Fibroblast of lung (primary cell): ENCODE data around the gene RAB8A. TPM values are rescaled to one million over a fixed set of nuclear protein-coding genes. Genes with fewer than 3 reads are reported as not detected.

ENCODE experiments used
- DNase-seq, 2 donors: peaks; one replicate each; pipeline versions ENCODE4 v3.0.0 to v3.0.0-alpha.2; 2010; ENCODE audit warnings: low read depth in 2 of 2
- H2AFZ ChIP-seq: 2 replicates; pipeline ENCODE4 v1.5.1; 2012; ENCODE audit warnings: low read length, control low read depth, inconsistent platforms
- H3K27ac ChIP-seq: 2 replicates; pipeline ENCODE4 v1.5.1; 2011; ENCODE audit warnings: low read length, control low read depth; ENCODE audit not compliant: insufficient read depth
- H3K27me3 ChIP-seq: 2 replicates; pipeline ENCODE4 v1.5.1; 2011; ENCODE audit warnings: mild to moderate bottlenecking, low read length; ENCODE audit not compliant: control insufficient read depth, insufficient read depth
- H3K36me3 ChIP-seq: 2 replicates; pipeline ENCODE4 v1.5.1; 2011; ENCODE audit warnings: low read length; ENCODE audit not compliant: control insufficient read depth, insufficient read depth
- H3K4me1 ChIP-seq: 2 replicates; pipeline ENCODE4 v1.5.1; 2011; ENCODE audit warnings: low read length; ENCODE audit not compliant: control insufficient read depth, insufficient read depth; ENCODE audit errors: extremely low read depth
- H3K4me2 ChIP-seq: 2 replicates; pipeline ENCODE4 v1.5.1; 2011; ENCODE audit warnings: low read length, control low read depth; ENCODE audit not compliant: insufficient read depth; ENCODE audit errors: extremely low read depth
- H3K4me3 ChIP-seq, 4 experiments: fragments of 200-600 bp in 1 of 4; sonication (generic) in 1 of 4; replicated peaks in 1 of 4; 2 replicates each; pipeline ENCODE4 v1.5.1; 2011 to 2016; ENCODE audit warnings: low read length in 4 of 4, low read depth in 3 of 4, mild to moderate bottlenecking in 3 of 4, control low read depth in 2 of 4, inconsistent platforms in 1 of 4, mixed read lengths in 1 of 4; ENCODE audit not compliant: insufficient read depth in 1 of 4; ENCODE audit errors: control extremely low read depth in 1 of 4
- H3K79me2 ChIP-seq: 2 replicates; pipeline ENCODE4 v1.5.1; 2012; ENCODE audit warnings: mild to moderate bottlenecking, low read length, inconsistent platforms; ENCODE audit not compliant: control insufficient read depth, insufficient read depth
- H3K9ac ChIP-seq: 2 replicates; pipeline ENCODE4 v1.5.1; 2011; ENCODE audit warnings: mild to moderate bottlenecking, low read length, control low read depth; ENCODE audit not compliant: insufficient read depth
- H3K9me3 ChIP-seq: 2 replicates; pipeline ENCODE4 v1.5.1; 2012; ENCODE audit warnings: low read depth, low read length; ENCODE audit not compliant: control insufficient read depth, insufficient read depth
- H4K20me1 ChIP-seq: 2 replicates; pipeline ENCODE4 v1.5.1; 2011; ENCODE audit warnings: low read length; ENCODE audit not compliant: control insufficient read depth, insufficient read depth; ENCODE audit errors: extremely low read depth
- EZH2 ChIP-seq: IDR thresholded peaks from 2 replicates; pipeline ENCODE4 v1.5.1; 2012; ENCODE audit warnings: low read length, control low read depth, mild to moderate bottlenecking; ENCODE audit errors: missing control alignments
- polyA plus RNA-seq, 2 donors: library from polyadenylated mRNA; depleted of rRNA in 1 of 2; stranded (reverse) in 1 of 2; unstranded in 1 of 2; fragments of >200 nt; gene quantifications; 2 replicates each; pipeline ENCODE4 v1.2.1, GENCODE V29; 2011 to 2012; ENCODE audit warnings: missing spikeins in 1 of 2
- total RNA-seq: library from RNA; depleted of rRNA; stranded (reverse); fragments of >200 nt; gene quantifications from 2 replicates; pipeline ENCODE4 v1.2.1, GENCODE V29; 2014
- TF ChIP-seq, protein P1 (sequence below), 2 donors: IDR thresholded peaks in 1 of 2; conservative IDR thresholded peaks in 1 of 2; 1 replicate in 1 of 2; 2 replicates in 1 of 2; pipeline ENCODE4 v1.5.1; 2011 to 2012; ENCODE audit warnings: low read length in 2 of 2, control low read depth in 1 of 2, inconsistent platforms in 1 of 2, low read depth in 1 of 2, mild to moderate bottlenecking in 1 of 2

The RAB8A gene
- total and polyA plus RNA-seq, 2 donors (not counting 1 experiment from before 2014, with no cell fraction given), result 77.6 to 104 TPM

- H3K4me3 ChIP-seq, result no peak overlapping the region
- peaks cover 30% of the 10 kb centered on the region for H3K36me3 ChIP-seq
- H3K27me3 ChIP-seq, result no peaks in the 10 kb centered on the region
- DNase-seq, result no peak
- H3K79me2 ChIP-seq, result peaks cover 13% of the 10 kb centered on the region
- no peaks in the 10 kb centered on the region for H3K4me1 ChIP-seq
- H3K27ac ChIP-seq, result no peak overlapping the region
- TF ChIP-seq, protein P1, sequence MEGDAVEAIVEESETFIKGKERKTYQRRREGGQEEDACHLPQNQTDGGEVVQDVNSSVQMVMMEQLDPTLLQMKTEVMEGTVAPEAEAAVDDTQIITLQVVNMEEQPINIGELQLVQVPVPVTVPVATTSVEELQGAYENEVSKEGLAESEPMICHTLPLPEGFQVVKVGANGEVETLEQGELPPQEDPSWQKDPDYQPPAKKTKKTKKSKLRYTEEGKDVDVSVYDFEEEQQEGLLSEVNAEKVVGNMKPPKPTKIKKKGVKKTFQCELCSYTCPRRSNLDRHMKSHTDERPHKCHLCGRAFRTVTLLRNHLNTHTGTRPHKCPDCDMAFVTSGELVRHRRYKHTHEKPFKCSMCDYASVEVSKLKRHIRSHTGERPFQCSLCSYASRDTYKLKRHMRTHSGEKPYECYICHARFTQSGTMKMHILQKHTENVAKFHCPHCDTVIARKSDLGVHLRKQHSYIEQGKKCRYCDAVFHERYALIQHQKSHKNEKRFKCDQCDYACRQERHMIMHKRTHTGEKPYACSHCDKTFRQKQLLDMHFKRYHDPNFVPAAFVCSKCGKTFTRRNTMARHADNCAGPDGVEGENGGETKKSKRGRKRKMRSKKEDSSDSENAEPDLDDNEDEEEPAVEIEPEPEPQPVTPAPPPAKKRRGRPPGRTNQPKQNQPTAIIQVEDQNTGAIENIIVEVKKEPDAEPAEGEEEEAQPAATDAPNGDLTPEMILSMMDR (conservative IDR thresholded peaks at IDR 0.05 in 1 of 2, IDR thresholded peaks at IDR 0.05 in 1 of 2; ENCODE audit: low read depth in 1 of 2, low read length in 2 of 2), result no peak
- TF ChIP-seq EZH2, result no peak
- H3K4me2 ChIP-seq, result no peak overlapping the region
- H3K9ac ChIP-seq, result no peak overlapping the region
- H2AFZ ChIP-seq, result no peak overlapping the region
- H4K20me1 ChIP-seq, result peaks cover 2% of the 10 kb centered on the region
- H3K9me3 ChIP-seq, result no peaks in the 10 kb centered on the region
Measured at GRCh38 chr19:16100524-16100923, 11.2 kb upstream of the RAB8A start.

GRCh38 chr19:16104722-16105121, 7.0 kb upstream of the RAB8A start:
- Histone ChIP-seq H3K9ac (no peak overlapping the region), H3K4me3 (no peak overlapping the region), H3K36me3 (peaks cover 18% of the 10 kb centered on the region), H3K4me2 (no peak overlapping the region), H4K20me1 (peaks cover 2% of the 10 kb centered on the region), H3K27me3 (no peaks in the 10 kb centered on the region), H3K4me1 (no peaks in the 10 kb centered on the region), H3K27ac (no peak overlapping the region), H2AFZ (no peak overlapping the region), H3K79me2 (no peaks in the 10 kb centered on the region), H3K9me3 (no peaks in the 10 kb centered on the region)
- DNase-seq, result peak in 1 of 2 donors; percentile 36
- TF ChIP-seq, protein P1 (conservative IDR thresholded peaks at IDR 0.05 in 1 of 2, IDR thresholded peaks at IDR 0.05 in 1 of 2; ENCODE audit: low read depth in 1 of 2, low read length in 2 of 2), result no peak
- TF ChIP-seq EZH2, result no peak

- no peaks in the 10 kb centered on the region for H4K20me1 ChIP-seq
- H3K4me3 ChIP-seq, result no peak overlapping the region
- TF ChIP-seq EZH2, result no peak
- TF ChIP-seq, protein P1 (conservative IDR thresholded peaks at IDR 0.05 in 1 of 2, IDR thresholded peaks at IDR 0.05 in 1 of 2; ENCODE audit: low read depth in 1 of 2, low read length in 2 of 2), result no peak
- H3K4me2 ChIP-seq, result no peak overlapping the region
- no peak overlapping the region for H3K27ac ChIP-seq
- peak; percentile 39 to 59 for DNase-seq
- H3K9ac ChIP-seq, result no peak overlapping the region
- H2AFZ ChIP-seq, result no peak overlapping the region
- no peaks in the 10 kb centered on the region for H3K9me3 ChIP-seq
- H3K4me1 ChIP-seq, result no peaks in the 10 kb centered on the region
- no peaks in the 10 kb centered on the region for H3K27me3 ChIP-seq
- H3K79me2 ChIP-seq, result no peaks in the 10 kb centered on the region
- peaks cover 7% of the 10 kb centered on the region for H3K36me3 ChIP-seq
Measured at GRCh38 chr19:16106121-16106520, 5.6 kb upstream of the RAB8A start.
